ENCODE data around the gene PDE4A. TPM values are rescaled to one million over a fixed set of nuclear protein-coding genes. Genes with fewer than 3 reads are reported as not detected.

PDE4A gene
- polyA plus RNA-seq, 2 of the 4 experiments (the other 2 are of a cell fraction): 1.2 to 3.7 TPM

DNA sequence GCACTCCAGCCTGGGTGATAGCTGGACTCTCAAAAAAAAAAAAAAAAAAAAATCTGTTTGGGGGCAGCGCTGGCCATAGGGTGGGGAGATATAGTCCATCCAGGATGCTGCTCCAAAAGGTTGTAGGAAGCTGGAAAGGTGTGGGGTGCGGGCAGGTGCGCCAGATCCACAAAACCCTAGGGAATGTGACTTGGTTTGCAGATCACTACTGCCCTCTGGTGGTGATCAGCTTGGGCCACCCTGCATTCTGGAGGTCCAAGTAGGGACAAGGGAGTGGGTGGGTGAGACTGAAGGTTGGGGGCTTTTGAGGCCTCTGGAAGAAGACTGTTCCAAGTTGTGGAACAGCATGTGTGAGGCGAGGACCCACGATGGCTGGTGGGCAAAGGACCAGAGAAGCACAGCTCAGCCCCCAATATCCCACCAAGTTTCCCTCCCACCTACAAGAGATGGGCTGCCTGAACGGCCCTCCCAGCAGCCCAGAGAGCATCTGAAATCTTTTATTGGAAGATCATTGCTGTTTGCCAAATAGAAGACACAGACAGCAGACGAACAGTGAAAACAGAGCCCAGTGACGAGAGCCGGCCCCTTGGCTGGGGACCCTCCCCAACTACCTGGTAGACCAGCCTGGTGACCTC lies 29.6 kb upstream of the PDE4A start:
- no peak overlapping the region for H3K27ac ChIP-seq

DNA sequence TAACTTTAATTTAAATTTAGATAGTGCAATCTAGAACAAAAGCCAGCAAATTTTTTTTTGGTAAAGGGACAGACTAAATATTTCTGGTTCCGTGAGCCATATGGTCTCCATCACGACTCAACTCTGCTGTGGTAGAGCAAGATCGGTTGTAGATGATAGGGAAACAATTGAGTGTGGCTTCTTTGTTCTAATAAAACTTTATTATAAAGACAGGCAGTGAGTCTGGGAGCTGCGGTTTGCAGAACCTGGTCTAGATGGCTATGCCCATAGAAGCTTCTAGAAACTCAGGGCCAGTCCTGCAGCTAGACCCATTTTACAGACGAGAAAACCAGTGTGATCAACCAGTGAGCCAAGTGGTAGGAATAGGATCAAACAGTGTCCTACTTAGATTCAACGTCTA lies 28.2 kb upstream of the PDE4A start:
- 90% methylated on average over 6 of the region's 6 CpGs for WGBS (ENCODE audit: missing lambda C conversion rate)
- DNase-seq (ENCODE audit: low read depth in 1 of 2, low spot score in 1 of 2): no peak
- H3K4me1 ChIP-seq: no peaks in the 10 kb centered on the region
- CTCF ChIA-PET: interaction anchor here (0.8 to 5.3 kb wide), 11 partner anchors 10 to 462 kb away, joined by 3 to 80 read pairs (median 10); partner anchors contain the start of genes CDC37, ICAM1, ICAM4 and TYK2
- FAIRE-seq: no peak
- POLR2A ChIA-PET: interaction anchor here (1.2 kb wide), 1 partner anchor 123 kb away, joined by 3 read pairs; no protein-coding TSS in a partner anchor
- H3K9me3 ChIP-seq: no peaks in the 10 kb centered on the region
- H3K4me3 ChIP-seq: no peak overlapping the region
- ATAC-seq: no peak
- TF ChIP-seq FOSB (CRISPR knock-in tag; IDR thresholded peaks at IDR 0.05) (no peak), SMC3 (IDR thresholded peaks at IDR 0.05) (no peak)
- TF ChIP-seq, protein P1, sequence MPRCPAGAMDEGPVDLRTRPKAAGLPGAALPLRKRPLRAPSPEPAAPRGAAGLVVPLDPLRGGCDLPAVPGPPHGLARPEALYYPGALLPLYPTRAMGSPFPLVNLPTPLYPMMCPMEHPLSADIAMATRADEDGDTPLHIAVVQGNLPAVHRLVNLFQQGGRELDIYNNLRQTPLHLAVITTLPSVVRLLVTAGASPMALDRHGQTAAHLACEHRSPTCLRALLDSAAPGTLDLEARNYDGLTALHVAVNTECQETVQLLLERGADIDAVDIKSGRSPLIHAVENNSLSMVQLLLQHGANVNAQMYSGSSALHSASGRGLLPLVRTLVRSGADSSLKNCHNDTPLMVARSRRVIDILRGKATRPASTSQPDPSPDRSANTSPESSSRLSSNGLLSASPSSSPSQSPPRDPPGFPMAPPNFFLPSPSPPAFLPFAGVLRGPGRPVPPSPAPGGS (IDR thresholded peaks at IDR 0.05): no peak
- TF ChIP-seq, protein P2, sequence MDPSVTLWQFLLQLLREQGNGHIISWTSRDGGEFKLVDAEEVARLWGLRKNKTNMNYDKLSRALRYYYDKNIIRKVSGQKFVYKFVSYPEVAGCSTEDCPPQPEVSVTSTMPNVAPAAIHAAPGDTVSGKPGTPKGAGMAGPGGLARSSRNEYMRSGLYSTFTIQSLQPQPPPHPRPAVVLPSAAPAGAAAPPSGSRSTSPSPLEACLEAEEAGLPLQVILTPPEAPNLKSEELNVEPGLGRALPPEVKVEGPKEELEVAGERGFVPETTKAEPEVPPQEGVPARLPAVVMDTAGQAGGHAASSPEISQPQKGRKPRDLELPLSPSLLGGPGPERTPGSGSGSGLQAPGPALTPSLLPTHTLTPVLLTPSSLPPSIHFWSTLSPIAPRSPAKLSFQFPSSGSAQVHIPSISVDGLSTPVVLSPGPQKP (IDR thresholded peaks at IDR 0.05; ENCODE audit: low read depth, low read length): no peak
- no peak overlapping the region for H3K27ac ChIP-seq
- no peak overlapping the region for H3K4me2 ChIP-seq

More for the DNA sequence above, 29.6 kb upstream of the PDE4A start:
- no peaks in the 10 kb centered on the region for H3K4me1 ChIP-seq
- ChIA-PET CTCF (interaction anchor here (0.6 to 5.3 kb wide), 22 partner anchors 8 to 463 kb away, joined by 3 to 80 read pairs (median 5); partner anchors contain the start of genes CDC37, ICAM1, ICAM4 and ICAM5), POLR2A (interaction anchor here (0.6 to 0.7 kb wide), 2 partner anchors 10 to 128 kb away, joined by 4 to 5 read pairs; partner anchors contain the start of gene TYK2)
- no peak overlapping the region for H3K4me2 ChIP-seq
- ATAC-seq (peak; percentile 76 to 79), FAIRE-seq (no peak), DNase-seq (ENCODE audit: low read depth in 1 of 2, low spot score in 1 of 2) (peak; percentile 64 to 78)
- no peaks in the 10 kb centered on the region for H3K9me3 ChIP-seq
- WGBS (ENCODE audit: missing lambda C conversion rate): 38% methylated on average over 9 of the region's 9 CpGs
- TF ChIP-seq, protein P3, sequence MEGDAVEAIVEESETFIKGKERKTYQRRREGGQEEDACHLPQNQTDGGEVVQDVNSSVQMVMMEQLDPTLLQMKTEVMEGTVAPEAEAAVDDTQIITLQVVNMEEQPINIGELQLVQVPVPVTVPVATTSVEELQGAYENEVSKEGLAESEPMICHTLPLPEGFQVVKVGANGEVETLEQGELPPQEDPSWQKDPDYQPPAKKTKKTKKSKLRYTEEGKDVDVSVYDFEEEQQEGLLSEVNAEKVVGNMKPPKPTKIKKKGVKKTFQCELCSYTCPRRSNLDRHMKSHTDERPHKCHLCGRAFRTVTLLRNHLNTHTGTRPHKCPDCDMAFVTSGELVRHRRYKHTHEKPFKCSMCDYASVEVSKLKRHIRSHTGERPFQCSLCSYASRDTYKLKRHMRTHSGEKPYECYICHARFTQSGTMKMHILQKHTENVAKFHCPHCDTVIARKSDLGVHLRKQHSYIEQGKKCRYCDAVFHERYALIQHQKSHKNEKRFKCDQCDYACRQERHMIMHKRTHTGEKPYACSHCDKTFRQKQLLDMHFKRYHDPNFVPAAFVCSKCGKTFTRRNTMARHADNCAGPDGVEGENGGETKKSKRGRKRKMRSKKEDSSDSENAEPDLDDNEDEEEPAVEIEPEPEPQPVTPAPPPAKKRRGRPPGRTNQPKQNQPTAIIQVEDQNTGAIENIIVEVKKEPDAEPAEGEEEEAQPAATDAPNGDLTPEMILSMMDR (IDR thresholded peaks at IDR 0.05): peak; percentile 67
- TF ChIP-seq GATA3 (IDR thresholded peaks at IDR 0.05; ENCODE audit: borderline replicate concordance) (no peak), RAD21 (conservative IDR thresholded peaks at IDR 0.05 in 1 of 2, IDR thresholded peaks at IDR 0.05 in 1 of 2) (peak; percentile 55 to 56), SMC3 (IDR thresholded peaks at IDR 0.05) (peak; percentile 59)
- no peak overlapping the region for H3K4me3 ChIP-seq

DNA sequence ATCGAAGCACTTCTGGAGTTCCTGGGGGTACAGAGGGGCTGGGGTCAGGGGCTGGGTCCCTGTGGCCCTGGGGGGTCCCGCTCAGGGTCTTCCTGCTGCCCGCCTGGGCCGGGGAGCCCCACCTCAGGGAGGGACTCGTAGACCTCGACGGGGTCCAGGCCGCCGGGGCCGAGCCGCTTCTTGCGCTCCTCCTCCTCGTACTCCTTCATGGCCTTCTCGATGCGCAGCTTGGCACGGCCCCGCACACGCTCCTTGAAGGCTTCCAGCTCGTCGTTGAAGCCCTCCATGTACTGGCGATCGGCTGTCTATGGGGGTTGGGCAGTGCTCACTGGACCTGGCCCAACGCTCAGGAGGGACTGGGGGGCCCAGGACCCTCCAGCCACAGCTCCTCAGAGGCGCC lies 27.2 kb upstream of the PDE4A start:
- CTCF ChIA-PET: interaction anchor here (1.0 to 5.3 kb wide), 8 partner anchors 9 to 463 kb away, joined by 3 to 80 read pairs (median 24); partner anchors contain the start of genes CDC37, ICAM1 and TYK2
- FAIRE-seq (no peak), DNase-seq (ENCODE audit: low read depth in 1 of 2, low spot score in 1 of 2) (no peak), ATAC-seq (no peak)
- Histone ChIP-seq H3K27ac (no peak overlapping the region), H3K4me1 (no peaks in the 10 kb centered on the region), H3K9me3 (no peaks in the 10 kb centered on the region), H3K4me3 (no peak overlapping the region), H3K4me2 (no peak overlapping the region)
- POLR2A ChIA-PET: no interaction called here
- TF ChIP-seq TFCP2L1 (CRISPR knock-in tag; IDR thresholded peaks at IDR 0.05): no peak
- TF ChIP-seq ZC3H11A (IDR thresholded peaks at IDR 0.05): no peak
- no peak for TF ChIP-seq EHF (CRISPR knock-in tag; IDR thresholded peaks at IDR 0.05)
- no peak for TF ChIP-seq SREBF2 (IDR thresholded peaks at IDR 0.05)
- TF ChIP-seq, protein P4, sequence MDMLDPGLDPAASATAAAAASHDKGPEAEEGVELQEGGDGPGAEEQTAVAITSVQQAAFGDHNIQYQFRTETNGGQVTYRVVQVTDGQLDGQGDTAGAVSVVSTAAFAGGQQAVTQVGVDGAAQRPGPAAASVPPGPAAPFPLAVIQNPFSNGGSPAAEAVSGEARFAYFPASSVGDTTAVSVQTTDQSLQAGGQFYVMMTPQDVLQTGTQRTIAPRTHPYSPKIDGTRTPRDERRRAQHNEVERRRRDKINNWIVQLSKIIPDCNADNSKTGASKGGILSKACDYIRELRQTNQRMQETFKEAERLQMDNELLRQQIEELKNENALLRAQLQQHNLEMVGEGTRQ (IDR thresholded peaks at IDR 0.05): no peak
- TF ChIP-seq NR3C1 (IDR thresholded peaks at IDR 0.05): no peak
- no peak for TF ChIP-seq HDAC2 (IDR thresholded peaks at IDR 0.05)
- no peak for TF ChIP-seq EHMT2 (IDR thresholded peaks at IDR 0.05; ENCODE audit: low read depth)
- TF ChIP-seq, protein P5, sequence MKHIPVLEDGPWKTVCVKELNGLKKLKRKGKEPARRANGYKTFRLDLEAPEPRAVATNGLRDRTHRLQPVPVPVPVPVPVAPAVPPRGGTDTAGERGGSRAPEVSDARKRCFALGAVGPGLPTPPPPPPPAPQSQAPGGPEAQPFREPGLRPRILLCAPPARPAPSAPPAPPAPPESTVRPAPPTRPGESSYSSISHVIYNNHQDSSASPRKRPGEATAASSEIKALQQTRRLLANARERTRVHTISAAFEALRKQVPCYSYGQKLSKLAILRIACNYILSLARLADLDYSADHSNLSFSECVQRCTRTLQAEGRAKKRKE (CRISPR knock-in tag; IDR thresholded peaks at IDR 0.05; ENCODE audit: low read depth): no peak
- TF ChIP-seq SMC3 (IDR thresholded peaks at IDR 0.05): no peak
- TF ChIP-seq MYC (IDR thresholded peaks at IDR 0.05; ENCODE audit: borderline replicate concordance, low read length): no peak
- TF ChIP-seq RNF2 (IDR thresholded peaks at IDR 0.05; ENCODE audit: borderline replicate concordance, low read depth): no peak
- TF ChIP-seq ESRRA (IDR thresholded peaks at IDR 0.05; ENCODE audit: borderline replicate concordance, low read length): no peak
- TF ChIP-seq ZFP36 (IDR thresholded peaks at IDR 0.05; ENCODE audit: borderline replicate concordance, partially characterized antibody): no peak
- no peak for TF ChIP-seq KDM1A (IDR thresholded peaks at IDR 0.05; ENCODE audit: low read depth)
- no peak for TF ChIP-seq CEBPB (IDR thresholded peaks at IDR 0.05)
- no peak for TF ChIP-seq TP53 (CRISPR knock-in tag; IDR thresholded peaks at IDR 0.05)
- TF ChIP-seq FOSL2 (IDR thresholded peaks at IDR 0.05): no peak
- no peak for TF ChIP-seq FOSL2 (CRISPR knock-in tag; IDR thresholded peaks at IDR 0.05)
- TF ChIP-seq CHD2 (IDR thresholded peaks at IDR 0.05; ENCODE audit: low read length, partially characterized antibody): no peak
- WGBS (ENCODE audit: missing lambda C conversion rate): 95% methylated on average over 17 of the region's 24 CpGs

Data from A549 (cell line).